HEK293 (cell line): ENCODE data around the gene TMEM161B.

Source experiments
- HOXA7 ChIP-seq: sonication (generic); formaldehyde crosslinking; IDR thresholded peaks from 2 replicates; pipeline ENCODE4 v1.8.1; 2022; ENCODE audit warnings: missing genetic modification reagents, borderline replicate concordance
- IKZF3 ChIP-seq: fragments of 450-650 bp; IDR thresholded peaks from 2 replicates; pipeline ENCODE4 v1.5.0; 2018; ENCODE audit warnings: missing biosample characterization, mild to moderate bottlenecking, missing genetic modification characterization, moderate library complexity
- INSM2 ChIP-seq: fragments of 450-650 bp; formaldehyde crosslinking; IDR thresholded peaks from 2 replicates; pipeline ENCODE4 v1.5.1; 2016; ENCODE audit warnings: missing biosample characterization, missing genetic modification characterization
- KLF17 ChIP-seq: fragments of 450-650 bp; formaldehyde crosslinking; IDR thresholded peaks from 2 replicates; pipeline ENCODE4 v1.5.1; 2016; ENCODE audit warnings: missing biosample characterization, missing genetic modification characterization
- PBX3 ChIP-seq: sonication (generic); formaldehyde crosslinking; IDR thresholded peaks from 2 replicates; pipeline ENCODE4 v1.8.1; 2022; ENCODE audit warnings: mild to moderate bottlenecking, moderate library complexity, missing genetic modification reagents
- PRDM2 ChIP-seq: fragments of 450-650 bp; formaldehyde crosslinking; IDR thresholded peaks from 2 replicates; pipeline ENCODE4 v1.5.1; 2016; ENCODE audit warnings: missing biosample characterization, missing genetic modification characterization, borderline replicate concordance
- PRDM6 ChIP-seq: fragments of 450-650 bp; formaldehyde crosslinking; IDR thresholded peaks from 2 replicates; pipeline ENCODE4 v1.5.1; 2017; ENCODE audit warnings: missing biosample characterization, missing genetic modification characterization
- TSHZ1 ChIP-seq: fragments of 450-650 bp; formaldehyde crosslinking; IDR thresholded peaks from 2 replicates; pipeline ENCODE4 v1.5.1; 2016; ENCODE audit warnings: missing biosample characterization, missing genetic modification characterization, borderline replicate concordance
- ZBTB21 ChIP-seq: fragments of 450-650 bp; formaldehyde crosslinking; IDR thresholded peaks from 2 replicates; pipeline ENCODE4 v1.5.1; 2017; ENCODE audit warnings: missing biosample characterization, missing genetic modification characterization
- ZBTB26 ChIP-seq: fragments of 450-650 bp; formaldehyde crosslinking; optimal IDR thresholded peaks from 2 replicates; pipeline ENCODE3; 2016; ENCODE audit warnings: missing biosample characterization, mild to moderate bottlenecking, missing genetic modification characterization
- ZBTB6 ChIP-seq: fragments of 450-650 bp; formaldehyde crosslinking; IDR thresholded peaks from 2 replicates; pipeline ENCODE4 v1.5.1; 2017; ENCODE audit warnings: missing biosample characterization, missing genetic modification characterization
- ZNF133 ChIP-seq: fragments of 450-650 bp; formaldehyde crosslinking; IDR thresholded peaks from 2 replicates; pipeline ENCODE4 v1.5.1; 2016; ENCODE audit warnings: missing biosample characterization, missing genetic modification characterization
- ZNF155 ChIP-seq: fragments of 450-650 bp; formaldehyde crosslinking; IDR thresholded peaks from 2 replicates; pipeline ENCODE4 v1.5.1; 2016; ENCODE audit warnings: missing biosample characterization, missing genetic modification characterization
- ZNF362 ChIP-seq: fragments of 450-650 bp; formaldehyde crosslinking; IDR thresholded peaks from 2 replicates; pipeline ENCODE4 v1.5.1; 2016; ENCODE audit warnings: missing biosample characterization, missing genetic modification characterization
- ZNF366 ChIP-seq: fragments of 450-650 bp; formaldehyde crosslinking; conservative IDR thresholded peaks from 2 replicates; pipeline ENCODE4 v1.5.1; 2016; ENCODE audit warnings: missing biosample characterization, missing genetic modification characterization
- ZNF529 ChIP-seq: fragments of 450-650 bp; formaldehyde crosslinking; IDR thresholded peaks from 2 replicates; pipeline ENCODE4 v1.5.1; 2017; ENCODE audit warnings: missing genetic modification characterization, missing biosample characterization; ENCODE audit not compliant: insufficient replicate concordance
- ZNF707 ChIP-seq: fragments of 450-650 bp; formaldehyde crosslinking; IDR thresholded peaks from 2 replicates; pipeline ENCODE4 v1.5.1; 2016; ENCODE audit warnings: missing biosample characterization, missing genetic modification characterization
- ZNF830 ChIP-seq: fragments of 450-650 bp; IDR thresholded peaks from 2 replicates; pipeline ENCODE4 v1.5.0; 2018; ENCODE audit warnings: missing biosample characterization, missing genetic modification characterization, low read depth, mild to moderate bottlenecking, moderate library complexity

Gene TMEM161B

GRCh38 chr5:88268385-88269184 lies at the start of gene TMEM161B (continued):
- TF ChIP-seq PBX3 (CRISPR knock-in tag): no peak
- TF ChIP-seq ZNF155 (tag by site-specific recombination): no peak
- TF ChIP-seq ZNF133 (tag by site-specific recombination): no peak
- no peak for TF ChIP-seq INSM2 (tag by site-specific recombination)
- no peak for TF ChIP-seq ZNF529 (tag by site-specific recombination)
- TF ChIP-seq HOXA7 (CRISPR knock-in tag): no peak
- no peak for TF ChIP-seq KLF17
- peak; percentile 67 for TF ChIP-seq ZBTB6 (tag by site-specific recombination)
- TF ChIP-seq IKZF3 (tag by site-specific recombination): no peak
- no peak for TF ChIP-seq ZNF366 (tag by site-specific recombination)
- TF ChIP-seq PRDM6 (tag by site-specific recombination): no peak
- peak; percentile 62 for TF ChIP-seq ZBTB26
- TF ChIP-seq ZNF707 (tag by site-specific recombination): no peak
- no peak for TF ChIP-seq PRDM2
- TF ChIP-seq ZNF830: no peak
- TF ChIP-seq ZNF362 (tag by site-specific recombination): no peak
- no peak for TF ChIP-seq TSHZ1 (tag by site-specific recombination)
- TF ChIP-seq ZBTB21 (tag by site-specific recombination): peak; percentile 29; the same call in 1 of the 2 replicates
